ENCODE data around the gene ZDHHC17. TPM values are rescaled to one million over a fixed set of nuclear protein-coding genes. Genes with fewer than 3 reads are reported as not detected.

ZDHHC17 gene
- total and polyA plus RNA-seq, 12 donors: 6.8 to 28.0 (median 21.5) TPM

- no peak for DNase-seq
- Histone ChIP-seq H3K27ac (no peak overlapping the region), H3K27me3 (no peaks in the 10 kb centered on the region), H3K9me3 (peaks cover 0 to 28% (median 10%) of the 10 kb centered on the region in 11 donors), H3K36me3 (peaks cover 0 to 99% (median 37%) of the 10 kb centered on the region in 9 donors), H3K4me1 (no peaks in the 10 kb centered on the region), H3K4me3 (no peak overlapping the region)
- no peak for TF ChIP-seq CTCF (IDR thresholded peaks at IDR 0.05)
- ATAC-seq: no peak
- intact Hi-C loops (cut with DNase I): loop anchor here in 1 of 10 donors (10.0 kb wide), 1 partner anchor 163 kb away; no protein-coding TSS in a partner anchor
- 97 to 98% methylated on average over 1 of the region's 1 CpG for WGBS, 2 donors
Measured at GRCh38 chr12:76852106-76852505, 88.2 kb downstream of the ZDHHC17 start.

- ATAC-seq (no peak), DNase-seq (no peak)
- no peak for TF ChIP-seq CTCF (IDR thresholded peaks at IDR 0.05)
- Histone ChIP-seq H3K4me1 (no peaks in the 10 kb centered on the region), H3K4me3 (no peak overlapping the region), H3K9me3 (peaks cover 0 to 31% (median 10%) of the 10 kb centered on the region in 11 donors), H3K27ac (no peak overlapping the region), H3K27me3 (no peaks in the 10 kb centered on the region), H3K36me3 (peaks cover 0 to 95% (median 22%) of the 10 kb centered on the region in 9 donors)
- intact Hi-C loops (cut with DNase I): loop anchor here in 1 of 10 donors (10.0 kb wide), 1 partner anchor 160 kb away; no protein-coding TSS in a partner anchor
- 99% methylated on average over 4 of the region's 4 CpGs for WGBS, 2 donors
Measured at GRCh38 chr12:76855271-76855670, 91.4 kb downstream of the ZDHHC17 start.

- Histone ChIP-seq H3K36me3 (peaks cover 0 to 86% (median 17%) of the 10 kb centered on the region in 9 donors), H3K4me3 (no peak overlapping the region), H3K27me3 (no peaks in the 10 kb centered on the region), H3K4me1 (no peaks in the 10 kb centered on the region), H3K9me3 (peaks cover 0 to 31% (median 10%) of the 10 kb centered on the region in 11 donors), H3K27ac (no peak overlapping the region)
- intact Hi-C loops (cut with DNase I): loop anchor here in 1 of 10 donors (10.0 kb wide), 1 partner anchor 159 kb away; no protein-coding TSS in a partner anchor
- WGBS, 2 donors: 41 to 53% methylated on average over 1 of the region's 1 CpG
- no peak for TF ChIP-seq CTCF (IDR thresholded peaks at IDR 0.05)
- DNase-seq (no peak), ATAC-seq (peak in 3 of 8 donors; percentile 60 to 69 (median 65))
Measured at GRCh38 chr12:76856018-76856644, 92.2 kb downstream of the ZDHHC17 start.

GRCh38 chr12:76859611-76860010, 95.7 kb downstream of the ZDHHC17 start:
- Histone ChIP-seq H3K36me3 (peaks cover 0 to 62% (median 12%) of the 10 kb centered on the region in 9 donors), H3K27ac (no peak overlapping the region), H3K9me3 (peaks cover 0 to 27% (median 10%) of the 10 kb centered on the region in 11 donors), H3K4me1 (peaks cover 0 to 6% (median 0%) of the 10 kb centered on the region in 9 donors), H3K4me3 (no peak overlapping the region), H3K27me3 (no peaks in the 10 kb centered on the region)
- intact Hi-C loops (cut with DNase I): loop anchor here in 1 of 10 donors (10.0 kb wide), 1 partner anchor 155 kb away; no protein-coding TSS in a partner anchor
- no peak for TF ChIP-seq CTCF (IDR thresholded peaks at IDR 0.05)
- no peak for ATAC-seq
- no peak for DNase-seq
- 88 to 91% methylated on average over 4 of the region's 4 CpGs for WGBS, 2 donors
